ENCODE measurements around the gene DYRK1B. TPM values are rescaled to one million over a fixed set of nuclear protein-coding genes. Genes with fewer than 3 reads are reported as not detected.

DYRK1B gene
- total RNA-seq, 1 donor from 2014 or later, result 34.7 TPM

DNA sequence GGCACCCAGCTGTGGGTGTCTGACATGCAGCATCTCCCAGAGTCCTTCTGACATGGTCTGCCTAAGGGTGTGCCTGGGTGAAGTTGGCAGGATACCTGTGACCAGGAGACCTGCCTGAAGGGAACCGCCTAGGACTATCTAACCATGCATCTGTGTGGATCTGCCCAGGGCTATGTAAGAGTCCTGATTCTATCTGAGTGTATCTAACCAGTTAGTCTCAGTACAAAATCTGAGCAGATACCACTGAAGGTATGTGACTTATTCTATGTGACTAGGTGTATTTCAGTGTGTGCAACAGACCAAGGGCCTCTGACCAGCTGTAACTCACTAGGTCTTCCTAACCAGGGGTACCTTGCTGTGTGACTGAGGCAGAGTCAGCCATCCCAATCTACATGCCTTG, 40.4 kb upstream of the DYRK1B start:
- no peaks in the 10 kb centered on the region for H3K9me3 ChIP-seq
- H3K36me3 ChIP-seq, result no peaks in the 10 kb centered on the region
- no peak for TF ChIP-seq CTCF (IDR thresholded peaks at IDR 0.05)
- H3K27me3 ChIP-seq, result no peaks in the 10 kb centered on the region
- DNase-seq (ENCODE audit: low spot score in 2 of 2), result no peak
- no peaks in the 10 kb centered on the region for H3K4me1 ChIP-seq
- H3K27ac ChIP-seq, result no peak overlapping the region
- intact Hi-C loops (cut with DNase I), result no loop called here
- no peak overlapping the region for H3K4me3 ChIP-seq

- Histone ChIP-seq H3K4me1 (no peaks in the 10 kb centered on the region), H3K27ac (no peak overlapping the region), H3K36me3 (no peaks in the 10 kb centered on the region), H3K27me3 (no peaks in the 10 kb centered on the region), H3K9me3 (no peaks in the 10 kb centered on the region), H3K4me3 (no peak overlapping the region)
- no peak for TF ChIP-seq CTCF (IDR thresholded peaks at IDR 0.05)
- no peak for DNase-seq (ENCODE audit: low spot score in 2 of 2)
- intact Hi-C loops (cut with DNase I), result no loop called here
Observed at GRCh38 chr19:39873385-39873784, 39.4 kb upstream of the DYRK1B start.

DNA sequence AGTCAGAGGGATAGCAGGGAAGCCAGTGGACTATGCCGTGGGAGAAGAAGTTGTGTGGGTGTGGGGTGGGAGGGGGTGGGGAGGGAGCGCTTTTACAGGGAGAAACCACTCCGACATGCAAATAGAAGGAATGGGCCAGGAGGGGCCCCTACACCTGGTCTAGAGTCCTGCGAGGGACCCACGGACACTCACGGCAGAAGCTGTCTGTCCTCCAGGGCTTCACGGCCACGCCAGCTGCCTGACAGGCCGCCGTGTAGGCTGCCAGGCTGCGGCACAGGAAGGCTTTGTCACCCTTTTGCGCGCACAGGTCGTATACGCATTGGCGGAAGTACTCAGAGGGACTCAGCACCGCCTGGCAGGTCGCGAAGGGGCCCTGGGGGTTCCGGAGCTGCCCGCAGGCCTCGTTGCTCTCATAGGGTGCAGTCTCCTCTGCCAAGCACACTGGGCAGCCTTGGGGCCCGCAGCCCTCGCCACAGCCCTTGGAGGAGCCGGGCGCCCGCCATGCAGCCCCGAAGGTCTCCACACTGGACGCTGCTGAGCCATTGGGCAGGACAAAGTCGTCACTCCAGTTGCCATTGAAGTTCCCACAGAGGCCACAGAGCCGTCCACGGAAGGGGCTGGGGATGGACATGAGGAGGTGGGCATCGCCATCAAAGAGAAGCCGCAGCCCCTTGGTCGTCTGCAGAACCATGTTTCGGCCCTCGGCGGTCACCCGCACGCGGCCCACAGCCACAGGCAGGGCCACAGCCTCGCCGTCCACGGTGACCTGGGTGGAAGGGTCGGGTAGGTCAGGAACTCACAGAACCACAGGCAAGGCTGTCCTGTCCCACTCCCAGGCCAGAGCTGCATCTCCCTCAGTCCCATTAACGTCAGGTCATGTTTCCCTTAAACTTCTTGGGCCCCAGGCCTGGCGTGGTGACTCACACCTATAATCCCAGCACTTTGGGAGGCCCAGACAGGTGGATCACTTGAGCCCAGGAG, 38.2 kb upstream of the DYRK1B start:
- H3K4me3 ChIP-seq, result no peak overlapping the region
- no peaks in the 10 kb centered on the region for H3K36me3 ChIP-seq
- TF ChIP-seq CTCF (IDR thresholded peaks at IDR 0.05), result no peak
- H3K9me3 ChIP-seq, result no peaks in the 10 kb centered on the region
- no peak overlapping the region for H3K27ac ChIP-seq
- DNase-seq (ENCODE audit: low spot score in 2 of 2), result no peak
- H3K4me1 ChIP-seq, result no peaks in the 10 kb centered on the region
- intact Hi-C loops (cut with DNase I), result no loop called here
- no peaks in the 10 kb centered on the region for H3K27me3 ChIP-seq

DNA sequence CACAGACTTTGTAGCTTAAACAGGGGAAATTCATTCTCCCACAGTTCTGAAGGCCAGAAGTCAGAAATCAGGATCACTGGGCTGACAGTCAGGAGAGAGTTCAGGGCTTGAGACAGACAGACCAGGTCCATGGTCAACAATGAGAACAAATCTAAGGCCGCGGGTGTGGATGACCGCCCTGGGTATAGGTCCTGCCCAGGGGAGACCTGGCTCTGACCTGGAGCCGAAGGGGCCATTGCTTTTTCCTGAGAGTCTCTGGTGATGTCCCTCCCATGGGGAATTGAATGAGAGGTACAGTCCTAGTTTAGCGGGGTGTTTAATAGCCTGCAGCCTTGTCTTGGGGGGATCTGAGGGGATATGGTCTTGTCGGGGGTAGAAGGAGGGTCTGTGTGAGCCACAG, 37.4 kb upstream of the DYRK1B start:
- Histone ChIP-seq H3K27me3 (no peaks in the 10 kb centered on the region), H3K27ac (no peak overlapping the region), H3K4me3 (no peak overlapping the region), H3K36me3 (no peaks in the 10 kb centered on the region), H3K9me3 (no peaks in the 10 kb centered on the region), H3K4me1 (no peaks in the 10 kb centered on the region)
- no peak for TF ChIP-seq CTCF (IDR thresholded peaks at IDR 0.05)
- intact Hi-C loops (cut with DNase I), result no loop called here
- DNase-seq (ENCODE audit: low spot score in 2 of 2), result no peak

- H3K27ac ChIP-seq, result no peak overlapping the region
- TF ChIP-seq CTCF (IDR thresholded peaks at IDR 0.05), result no peak
- intact Hi-C loops (cut with DNase I), result no loop called here
- H3K4me1 ChIP-seq, result no peaks in the 10 kb centered on the region
- no peak for DNase-seq (ENCODE audit: low spot score in 2 of 2)
- no peak overlapping the region for H3K4me3 ChIP-seq
- no peaks in the 10 kb centered on the region for H3K9me3 ChIP-seq
- H3K27me3 ChIP-seq, result no peaks in the 10 kb centered on the region
- H3K36me3 ChIP-seq, result no peaks in the 10 kb centered on the region
Observed at GRCh38 chr19:39870171-39870971, 36.4 kb upstream of the DYRK1B start.
